GM18519 (cell line): Measurements from ENCODE around the gene TBRG4.
"Not testable (repeated sequence)": the region's sequence is repeated elsewhere in the genome, so short reads cannot be mapped to it uniquely, and the experiment has no call there.

Experiments used
- ATAC-seq: cut with Tn5 transposase; IDR thresholded peaks from one replicate; pipeline ENCODE4 v1.9.1; 2021; ENCODE audit warnings: mild to moderate bottlenecking, moderate library complexity; ENCODE audit not compliant: unreplicated experiment, low FRiP score

Gene TBRG4

DNA sequence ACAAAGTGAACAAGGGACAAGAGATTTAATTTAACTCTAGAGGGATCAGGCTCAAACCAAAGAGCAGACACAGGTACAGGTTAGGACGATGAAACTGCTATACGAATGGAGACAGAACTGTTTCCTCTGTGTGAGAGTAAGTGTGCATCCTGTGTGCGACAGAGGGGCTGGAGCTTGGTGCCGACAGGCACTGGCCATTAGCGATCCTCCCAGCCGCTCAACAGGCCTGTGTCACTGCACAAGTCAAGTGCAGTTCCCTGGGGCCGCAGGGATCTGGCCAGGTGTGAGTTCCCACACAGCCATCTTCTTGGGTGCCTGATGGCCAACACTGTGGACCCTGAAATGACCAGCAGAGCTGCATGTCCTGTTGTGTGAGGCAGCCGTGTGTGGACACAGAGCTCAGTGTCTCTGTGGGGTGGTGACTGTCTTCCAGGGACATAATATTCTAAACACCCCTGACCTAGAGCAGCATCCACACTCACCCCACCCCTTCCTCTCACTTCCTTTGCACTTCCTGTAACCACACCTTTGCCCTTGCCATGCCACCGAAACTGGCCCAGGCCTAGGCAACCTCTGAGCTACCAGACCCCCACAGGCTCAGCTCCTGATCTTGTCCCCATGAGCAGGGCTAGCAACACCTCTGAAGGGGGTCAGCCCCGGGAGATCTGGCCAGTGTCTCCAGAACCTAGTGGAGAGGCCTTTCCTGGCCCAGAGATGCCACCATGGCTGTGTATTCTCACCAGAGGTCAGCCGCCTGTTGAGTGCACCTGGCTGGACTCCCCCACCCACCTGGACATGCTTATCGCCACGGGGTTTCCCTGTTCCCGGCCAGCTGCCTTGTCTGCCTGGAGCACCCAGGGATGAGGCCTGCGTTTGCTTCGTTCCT is 11.7 kb upstream of the TBRG4 start:
- ATAC-seq: no peak

DNA sequence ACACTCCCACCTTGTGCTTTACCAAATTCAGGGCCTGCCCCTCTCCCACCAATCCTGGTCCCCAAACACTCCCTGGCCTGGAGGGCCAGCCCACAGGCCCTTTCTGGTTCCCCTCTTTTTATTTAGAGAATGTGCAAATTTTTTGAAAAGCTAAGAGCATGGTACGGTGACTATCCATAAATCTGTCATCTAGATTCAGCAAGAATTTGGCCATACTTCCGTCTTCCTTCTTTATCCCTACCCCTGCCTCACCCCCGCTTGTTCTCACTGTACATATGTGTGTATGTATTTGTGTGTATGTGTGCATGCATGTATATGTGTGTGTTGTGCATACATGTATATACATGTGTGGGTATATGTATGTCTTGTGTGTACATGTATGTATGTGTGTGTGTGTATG is 8.1 kb upstream of the TBRG4 start:
- no peak for ATAC-seq

DNA sequence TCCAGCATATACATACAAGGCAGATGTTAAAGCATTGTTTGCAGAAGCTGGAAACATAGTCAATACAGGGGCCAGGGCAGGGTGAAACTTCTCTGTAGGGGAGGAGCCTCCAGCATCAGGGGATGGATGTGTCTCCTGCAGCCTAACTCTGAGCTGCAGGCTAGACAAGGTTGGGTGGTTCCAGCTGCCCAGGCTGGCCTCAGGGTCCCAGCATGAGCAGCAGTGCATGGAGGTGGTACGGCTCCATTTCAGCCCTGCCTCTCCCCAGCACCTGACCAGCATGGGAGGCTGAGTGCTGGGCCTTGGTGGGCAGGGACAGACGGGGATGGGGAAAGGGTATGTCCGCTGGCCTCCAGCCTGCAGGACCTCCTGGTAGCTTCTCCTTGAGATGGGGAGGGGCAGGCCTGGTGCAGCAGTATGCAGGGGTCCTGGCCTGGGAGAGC is 7.4 kb upstream of the TBRG4 start:
- no peak for ATAC-seq

DNA sequence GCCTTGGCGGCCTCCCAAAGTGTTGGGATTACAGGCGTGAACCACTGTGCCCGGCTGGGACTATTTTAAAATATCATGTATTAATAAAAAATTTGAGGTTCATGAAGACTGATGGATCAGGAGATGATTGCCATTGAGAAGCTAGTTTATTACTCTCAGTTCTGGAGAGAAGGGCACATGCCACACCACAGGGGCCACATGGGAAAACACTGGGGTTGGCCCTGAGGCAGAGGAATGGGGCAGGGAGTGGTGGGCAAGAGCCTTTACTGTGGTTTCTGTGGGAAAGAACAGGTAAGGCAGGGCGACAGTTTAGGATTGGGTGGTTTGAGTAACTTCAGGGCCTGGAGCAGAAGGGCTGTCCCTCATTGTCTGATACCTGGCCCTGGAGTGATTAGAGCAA is 6.8 kb upstream of the TBRG4 start:
- ATAC-seq: no peak

DNA sequence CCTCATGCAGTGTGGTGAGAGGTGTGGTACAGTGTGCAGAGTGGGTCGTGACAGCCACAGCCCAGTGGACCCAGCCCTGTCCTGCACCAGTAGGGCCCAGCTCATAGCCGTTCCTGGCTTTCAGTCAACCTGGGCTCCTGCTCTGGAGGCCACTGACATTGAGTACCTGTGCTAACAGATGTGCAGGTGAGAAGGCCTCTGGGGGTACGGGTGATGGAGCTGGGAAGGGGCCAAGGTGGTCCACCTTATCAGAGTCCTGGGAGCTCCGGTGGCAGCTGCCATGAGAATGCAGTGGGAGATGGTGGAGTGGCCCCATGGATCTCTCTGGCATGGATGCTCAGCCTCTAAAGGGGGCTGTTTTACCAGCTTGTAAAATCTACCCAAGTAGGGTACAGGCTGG is 6.1 kb upstream of the TBRG4 start:
- no peak for ATAC-seq

DNA sequence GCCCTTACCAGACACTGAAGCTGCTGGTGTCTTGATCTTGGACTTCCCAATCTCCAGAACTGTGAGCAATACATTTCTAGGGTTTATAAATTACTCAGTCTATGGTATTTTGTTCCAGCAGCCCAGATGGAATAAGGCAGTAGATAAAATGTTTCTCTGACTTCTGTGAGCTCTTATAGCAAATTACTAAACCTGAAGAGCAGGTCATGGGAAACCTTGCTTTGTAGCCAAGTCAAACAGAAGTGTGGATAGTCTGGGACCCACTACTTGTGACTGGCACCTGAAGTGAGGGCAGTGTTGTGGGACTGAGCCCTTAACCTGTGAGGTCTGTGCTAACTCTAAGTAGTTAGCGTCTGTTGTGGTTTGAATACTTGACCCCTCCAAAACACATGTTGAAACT is 4.6 kb upstream of the TBRG4 start:
- no peak for ATAC-seq

DNA sequence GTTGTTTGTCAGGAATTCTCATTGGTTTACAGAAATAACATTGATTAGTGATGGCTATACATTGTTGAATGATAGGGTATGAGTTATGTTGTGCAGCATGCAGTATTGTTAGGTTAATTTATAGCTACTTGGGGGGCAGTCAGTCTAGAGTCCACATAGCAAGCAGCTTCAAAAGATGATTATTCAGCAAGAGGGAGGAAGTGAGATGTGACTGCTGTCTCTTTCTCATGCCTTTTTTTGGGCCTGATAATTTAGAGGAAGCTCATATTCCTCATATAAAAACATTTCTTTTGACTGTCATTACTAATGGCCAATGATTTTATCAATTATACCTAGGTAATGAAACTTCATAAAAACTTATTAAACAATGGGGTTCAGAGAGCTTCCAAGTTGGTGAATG is 3.4 kb upstream of the TBRG4 start:
- ATAC-seq: no peak

DNA sequence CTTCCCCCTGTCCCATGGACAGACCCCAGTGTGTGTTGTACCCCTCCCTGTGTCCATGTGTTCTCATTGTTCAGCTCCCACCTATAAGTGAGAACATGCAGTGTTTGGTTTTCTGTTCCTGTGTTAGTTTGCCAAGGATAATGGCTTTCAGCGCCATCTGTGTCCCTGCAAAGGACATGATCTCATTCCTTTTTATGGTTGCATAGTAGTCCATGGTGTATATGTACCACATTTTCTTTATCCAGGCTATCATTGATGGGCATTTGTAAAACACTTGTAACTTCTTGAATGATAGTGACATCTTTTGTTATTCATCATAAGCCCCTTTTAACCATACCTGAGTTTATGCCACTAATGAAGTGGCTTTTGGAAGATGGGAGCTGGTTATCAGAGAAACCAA is 2.8 kb upstream of the TBRG4 start:
- ATAC-seq: not testable (repeated sequence)

DNA sequence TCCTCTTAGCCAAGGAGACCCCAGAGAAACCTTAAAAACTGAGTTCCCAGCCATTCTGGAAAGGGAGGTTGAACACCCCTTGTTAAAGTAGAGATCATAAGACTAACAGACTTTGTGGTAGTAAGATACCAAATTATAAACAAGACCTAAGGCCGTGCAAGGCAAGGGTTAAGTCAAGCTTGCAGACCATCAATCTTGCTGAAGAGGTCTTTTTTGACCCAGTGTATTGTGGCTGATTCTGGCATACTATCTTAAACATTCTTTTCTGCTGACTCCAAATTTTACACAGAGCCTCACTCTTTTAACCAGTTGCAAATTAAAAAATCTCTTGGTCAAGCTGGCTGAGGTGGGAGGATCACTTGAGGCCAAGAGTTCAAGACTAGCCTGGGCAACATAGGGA is 1.2 kb upstream of the TBRG4 start:
- ATAC-seq: no peak

DNA sequence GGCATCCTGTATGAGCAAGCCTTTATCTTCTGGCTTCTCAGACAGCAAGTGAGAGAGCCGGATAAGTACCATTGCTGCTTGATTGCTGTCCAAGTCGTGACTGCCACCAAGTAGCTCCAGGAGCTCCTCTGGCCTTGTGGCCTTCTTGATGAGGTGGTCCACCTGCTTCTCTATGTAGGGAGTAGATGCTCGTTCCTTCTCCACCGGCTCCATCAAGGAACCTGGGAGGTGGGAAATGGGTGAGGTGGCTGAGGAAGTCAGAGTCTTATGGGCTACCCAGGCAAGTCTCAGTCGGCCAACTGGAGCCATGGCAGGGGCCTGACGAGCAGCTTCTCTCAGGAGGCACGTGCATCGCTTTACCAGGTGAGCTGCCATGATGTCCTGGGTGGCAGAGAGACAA is 2.6 kb downstream of the TBRG4 start:
- no peak for ATAC-seq

DNA sequence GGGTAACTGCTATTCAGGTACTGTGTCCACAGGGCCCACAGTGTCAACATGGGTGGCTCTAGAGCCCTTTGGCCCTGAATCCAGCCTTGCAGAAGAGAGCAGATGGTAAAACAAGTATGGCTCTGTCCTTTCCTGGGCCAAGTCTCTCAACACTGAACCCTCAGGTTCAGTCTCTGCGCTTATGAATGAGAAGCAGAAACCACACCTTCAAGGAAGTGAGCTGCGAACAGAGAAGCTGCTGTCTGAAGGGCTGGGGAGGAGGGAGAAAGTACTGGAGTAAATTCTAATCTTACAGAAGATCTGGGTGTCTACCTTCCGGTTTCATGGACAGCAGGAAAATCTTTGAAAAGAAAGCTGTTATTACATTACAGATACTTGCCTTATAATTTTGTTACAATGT is 4.1 kb downstream of the TBRG4 start:
- no peak for ATAC-seq

DNA sequence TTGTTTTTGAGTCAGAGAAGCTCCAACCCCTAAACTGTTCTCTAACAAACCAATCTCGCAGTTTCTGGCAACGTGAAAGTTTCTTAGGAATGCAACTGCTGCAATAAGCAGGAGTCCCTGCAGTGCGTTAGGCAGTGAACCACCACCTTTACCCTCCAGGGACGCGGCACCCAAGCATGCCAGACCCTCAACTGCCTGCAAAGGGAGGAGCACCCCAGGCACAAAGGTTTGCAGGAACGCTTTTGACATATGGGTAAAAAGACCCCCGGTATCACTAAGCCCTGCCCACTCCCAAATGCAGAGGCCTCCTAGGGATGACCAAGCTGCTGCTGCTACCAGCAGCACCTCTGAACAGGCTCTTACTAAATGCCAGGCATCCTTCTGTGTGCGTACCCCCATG is 4.7 kb downstream of the TBRG4 start:
- ATAC-seq: no peak

DNA sequence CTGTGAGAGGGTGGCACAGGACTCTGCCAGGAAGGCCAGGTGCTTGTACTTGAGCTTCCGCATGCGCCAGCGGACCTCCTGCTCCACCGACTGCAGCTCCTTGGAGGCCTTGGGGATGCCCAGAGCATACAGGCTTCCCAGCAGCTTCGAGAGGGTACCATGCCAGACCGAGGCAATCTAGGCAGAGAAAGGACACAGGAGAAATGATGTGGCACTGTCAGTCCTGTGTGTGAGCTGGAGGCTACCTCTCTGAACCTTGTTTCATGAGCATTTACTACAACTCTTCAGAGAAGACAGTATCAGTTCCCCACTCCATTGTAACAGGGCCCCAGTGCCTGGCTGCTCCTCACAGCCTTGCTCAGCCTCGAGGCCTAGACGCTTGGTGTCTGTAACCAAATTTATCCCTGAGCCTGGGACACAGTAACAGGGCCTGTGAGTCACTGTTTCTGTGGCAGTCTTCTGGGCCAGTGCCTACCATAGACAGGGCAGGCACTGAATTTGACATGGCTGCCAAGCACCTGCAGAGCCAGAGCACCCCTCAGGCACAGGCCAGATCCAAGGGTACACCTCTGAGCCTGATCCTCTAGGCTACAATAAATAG is 5.8 kb downstream of the TBRG4 start:
- no peak for ATAC-seq

DNA sequence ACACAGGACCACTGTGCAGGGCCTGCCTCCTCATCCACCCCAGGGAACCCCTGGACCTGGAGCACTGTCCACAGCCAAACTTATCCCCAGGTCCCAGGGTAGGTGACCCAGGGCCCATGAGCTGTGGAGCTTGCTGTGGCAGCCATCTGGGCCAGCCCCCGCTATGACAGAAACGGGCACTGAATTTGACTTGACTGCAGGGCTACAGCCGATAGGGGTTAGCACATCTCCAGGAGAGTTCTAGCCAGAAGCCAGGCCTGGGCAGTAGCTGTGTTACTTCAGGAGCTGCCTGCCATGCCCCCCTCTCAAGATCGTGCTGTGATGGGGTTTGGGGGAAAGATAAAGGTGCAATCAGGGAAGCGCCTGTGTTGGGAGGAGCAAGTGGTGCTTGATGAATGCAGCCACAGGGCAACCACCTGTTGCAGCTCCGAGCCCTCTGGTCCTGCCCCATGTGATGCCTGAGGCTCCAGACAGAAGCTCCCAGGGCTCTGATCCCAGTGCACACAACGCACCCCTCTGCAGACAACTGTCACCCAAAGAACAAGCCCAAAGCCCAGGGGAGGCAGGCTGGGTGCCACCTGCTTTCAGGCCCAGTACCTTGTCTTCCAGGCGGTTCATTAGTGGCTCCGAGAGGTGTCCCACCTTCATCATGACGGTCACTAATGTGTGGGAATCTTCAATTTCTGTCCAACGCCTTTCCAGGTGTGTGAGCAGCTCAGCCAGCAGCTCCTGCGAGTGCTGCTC is 6.5 kb downstream of the TBRG4 start:
- ATAC-seq: no peak

DNA sequence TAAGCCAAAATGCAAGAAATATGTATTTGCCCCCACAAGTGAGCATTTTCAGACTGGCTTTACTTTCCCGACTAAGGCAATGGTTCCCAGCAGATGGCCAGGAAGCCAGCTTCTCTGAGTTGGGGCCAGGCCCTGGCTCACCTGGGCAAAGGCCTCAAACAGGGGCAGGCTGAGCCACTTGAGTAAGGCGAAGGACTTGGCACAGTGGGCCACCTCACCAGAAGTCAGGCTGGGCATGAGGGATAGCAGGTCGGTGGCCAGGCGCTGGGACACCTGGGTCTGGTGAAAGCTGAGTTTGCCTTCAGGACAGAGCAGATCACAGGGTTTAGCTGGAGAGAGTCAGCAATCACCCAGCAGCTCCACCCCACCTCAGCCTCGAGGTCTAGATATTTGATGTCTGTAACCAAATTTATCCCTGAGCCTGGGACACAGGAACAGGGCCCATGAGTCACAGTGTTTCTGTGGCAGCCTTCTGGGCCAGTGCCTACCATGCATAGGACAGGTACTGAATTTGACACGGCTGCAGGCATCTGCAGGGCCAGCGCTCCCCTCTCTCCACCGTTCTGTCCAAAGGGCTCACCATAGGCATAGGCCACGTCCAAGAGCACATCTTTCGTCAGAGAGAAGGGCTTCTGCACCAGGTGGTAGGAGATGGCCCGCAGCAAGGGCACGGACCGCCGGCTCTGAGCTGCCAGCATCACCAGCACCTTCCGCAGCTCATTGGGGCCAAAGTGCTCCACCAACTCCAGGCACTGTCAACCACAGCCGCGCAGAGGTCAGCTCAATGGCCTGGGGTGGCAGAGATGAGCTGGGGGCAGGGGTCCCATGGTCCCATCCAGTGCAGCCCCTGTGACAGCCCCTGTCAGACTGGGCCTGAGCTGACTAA is 7.3 kb downstream of the TBRG4 start:
- ATAC-seq: no peak

DNA sequence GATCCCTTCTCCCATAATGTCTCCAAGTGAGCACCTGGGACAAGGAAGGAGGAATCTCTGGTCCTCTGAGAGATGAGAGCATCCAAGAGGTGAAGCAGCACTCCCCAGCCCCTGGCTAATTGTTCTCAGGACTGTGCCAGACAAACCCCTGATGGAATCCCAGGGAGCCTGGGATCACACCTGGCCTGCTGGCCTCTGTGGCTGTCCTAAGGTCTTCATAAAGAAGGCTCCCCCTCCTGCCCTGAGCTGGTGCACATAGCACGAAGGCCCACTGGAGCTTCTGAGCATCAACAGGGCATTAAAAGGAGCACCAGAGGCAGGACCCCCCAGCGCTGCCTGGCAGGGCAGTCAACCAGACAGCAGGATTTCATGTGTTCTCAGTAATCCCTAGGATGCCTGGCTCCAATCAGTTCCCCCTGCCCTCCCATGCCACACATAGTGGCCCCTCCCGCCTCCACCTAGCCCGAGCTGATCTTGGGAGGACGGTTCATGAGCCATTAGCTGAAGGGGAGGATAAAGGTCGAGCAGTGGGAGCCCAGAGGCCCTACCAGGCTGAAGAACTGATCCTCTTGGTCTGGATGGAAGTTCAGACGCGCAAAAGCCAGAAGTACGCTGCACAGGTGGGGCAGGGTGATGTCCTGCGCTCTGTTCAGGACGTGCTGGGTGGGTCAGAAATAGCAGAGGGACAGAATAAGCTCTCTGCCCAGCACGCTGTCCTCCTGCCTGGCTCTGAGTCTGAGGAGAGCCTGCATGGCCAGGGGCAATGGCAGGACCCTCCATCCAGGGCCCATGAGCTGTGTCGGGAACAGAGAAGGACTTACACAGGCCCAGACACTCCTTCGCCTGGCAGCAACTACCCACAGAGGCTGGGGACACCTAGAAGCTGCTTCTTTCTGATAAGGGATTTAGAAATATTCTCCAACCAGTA is 8.4 kb downstream of the TBRG4 start:
- no peak for ATAC-seq

DNA sequence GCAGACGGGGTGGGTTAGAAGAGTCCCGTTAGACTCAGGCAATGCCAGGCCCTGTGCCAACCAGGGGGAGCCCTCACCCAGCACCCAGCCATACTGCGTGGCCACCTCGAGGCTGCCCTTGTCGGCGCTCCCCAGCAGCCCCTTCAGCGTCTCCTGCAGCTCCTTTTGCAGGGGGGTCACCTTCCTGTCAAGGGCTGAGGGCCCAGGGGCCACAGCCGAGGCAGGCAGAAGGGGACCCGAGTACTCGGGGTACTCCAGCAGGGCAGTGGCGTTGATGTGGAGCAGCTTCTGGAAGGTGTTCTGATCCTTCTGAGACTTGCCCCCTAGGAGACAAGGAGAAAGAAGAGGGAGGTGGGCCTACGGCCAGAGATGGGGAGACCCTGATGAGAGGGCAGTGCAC is 9.7 kb downstream of the TBRG4 start:
- ATAC-seq: no peak

DNA sequence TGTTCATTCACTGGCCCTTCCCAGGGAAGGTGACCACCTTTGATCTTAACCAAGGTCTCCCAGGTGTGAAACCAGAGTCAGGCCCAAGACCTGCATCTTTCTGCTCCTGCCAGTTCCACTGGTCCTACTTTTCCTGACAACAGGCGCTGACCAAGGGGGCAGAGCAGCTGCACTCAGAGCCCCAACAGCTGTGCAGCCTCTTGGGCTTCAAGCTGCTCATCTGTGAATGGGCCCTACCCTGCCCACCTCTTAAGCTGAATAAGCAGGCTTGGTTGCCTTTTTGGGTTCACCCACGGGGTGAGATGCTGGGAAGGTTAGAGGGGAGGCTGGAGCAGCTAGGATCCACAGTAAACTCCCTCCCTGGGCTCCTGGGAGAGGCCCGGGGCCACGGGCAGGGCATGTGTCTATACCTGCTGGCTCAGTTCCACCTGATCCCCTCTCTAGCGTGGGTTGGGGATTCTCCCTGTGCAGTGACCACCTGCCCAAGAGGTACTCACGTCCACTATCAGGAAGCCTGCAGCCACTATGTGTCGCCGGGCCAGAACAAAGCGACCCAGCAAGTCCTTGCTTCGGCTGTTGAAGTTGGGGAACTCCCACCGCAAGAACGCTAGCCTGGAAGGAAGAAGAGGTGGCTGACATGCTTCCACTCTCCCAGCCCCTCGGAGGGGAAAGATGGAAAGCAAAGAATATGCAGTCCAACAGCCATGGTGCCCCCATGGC is 10.6 kb downstream of the TBRG4 start:
- ATAC-seq: no peak
